ENCODE measurements around the gene SIPA1L3.
A peak's percentile ranks its signal among the peaks of the same experiment; 100 is the strongest.
"Not testable (repeated sequence)": the region's sequence is repeated elsewhere in the genome, so short reads cannot be mapped to it uniquely, and the experiment has no call there.

SIPA1L3 gene

GRCh38 chr19:37920591-37921450 lies 13.8 kb downstream of the SIPA1L3 start:
- no peak for DNase-seq

GRCh38 chr19:37924573-37924972 lies 17.6 kb downstream of the SIPA1L3 start:
- not testable (repeated sequence) for DNase-seq

- DNase-seq = no peak
Observed at GRCh38 chr19:37925212-37925611, 18.2 kb downstream of the SIPA1L3 start.

GRCh38 chr19:37926255-37926654 lies 19.2 kb downstream of the SIPA1L3 start:
- DNase-seq = no peak

GRCh38 chr19:37926711-37927110 lies 19.7 kb downstream of the SIPA1L3 start:
- no peak for DNase-seq

GRCh38 chr19:37928527-37929286 lies 21.7 kb downstream of the SIPA1L3 start:
- no peak for DNase-seq

GRCh38 chr19:37929355-37929923 lies 22.4 kb downstream of the SIPA1L3 start:
- DNase-seq = no peak

GRCh38 chr19:37930416-37930815 lies 23.4 kb downstream of the SIPA1L3 start:
- DNase-seq = no peak

GRCh38 chr19:37931881-37932655 lies 25.1 kb downstream of the SIPA1L3 start:
- DNase-seq = peak; percentile 86

GRCh38 chr19:37932985-37933936 lies 26.3 kb downstream of the SIPA1L3 start:
- no peak for DNase-seq

- no peak for DNase-seq
Observed at GRCh38 chr19:37933937-37934358, 26.9 kb downstream of the SIPA1L3 start.

GRCh38 chr19:37935341-37935740 lies 28.3 kb downstream of the SIPA1L3 start:
- no peak for DNase-seq

- no peak for DNase-seq
Observed at GRCh38 chr19:37936166-37936565, 29.2 kb downstream of the SIPA1L3 start.

GRCh38 chr19:37936886-37937285 lies 29.9 kb downstream of the SIPA1L3 start:
- no peak for DNase-seq

GRCh38 chr19:37938353-37938752 lies 31.3 kb downstream of the SIPA1L3 start:
- DNase-seq = no peak

GRCh38 chr19:37941782-37942515 lies 34.9 kb downstream of the SIPA1L3 start:
- no peak for DNase-seq

- DNase-seq = no peak
Observed at GRCh38 chr19:37942516-37942902, 35.5 kb downstream of the SIPA1L3 start.

GRCh38 chr19:37943480-37943879 lies 36.5 kb downstream of the SIPA1L3 start:
- DNase-seq = no peak

GRCh38 chr19:37946132-37946531 lies 39.1 kb downstream of the SIPA1L3 start:
- DNase-seq = no peak

- DNase-seq = no peak
Observed at GRCh38 chr19:37947778-37948177, 40.8 kb downstream of the SIPA1L3 start.

GRCh38 chr19:37948362-37948761 lies 41.4 kb downstream of the SIPA1L3 start:
- DNase-seq = no peak

Measured in NCI-H774 (cell line).